ENCODE results near the gene CFAP97D2.
"Not testable (repeated sequence)": the region's sequence is repeated elsewhere in the genome, so short reads cannot be mapped to it uniquely, and the experiment has no call there.

Gene CFAP97D2

DNA sequence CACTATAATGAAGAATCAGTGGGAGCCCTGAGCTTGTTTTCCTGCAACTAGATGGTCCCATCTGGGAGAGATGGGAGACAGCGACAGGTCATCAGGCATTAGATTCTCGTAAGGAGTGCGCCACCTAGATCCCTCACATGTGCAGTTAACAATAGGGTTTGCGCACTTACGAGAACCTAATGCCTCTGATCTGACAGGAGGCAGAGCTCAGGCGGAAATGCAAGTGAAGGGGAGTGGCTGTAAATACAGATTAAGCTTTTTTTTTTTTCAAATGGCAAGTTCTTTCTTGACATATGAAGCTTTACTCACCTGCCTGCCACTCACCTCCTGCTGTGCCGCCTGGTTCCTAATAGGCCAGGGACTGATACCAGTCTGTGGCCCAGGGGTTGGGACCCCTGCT, 70.0 kb downstream of the CFAP97D2 start:
- WGBS, 2 experiments = 95 to 98% methylated on average over 7 of the region's 7 CpGs
- Histone ChIP-seq H3K36me3 (ENCODE audit: control insufficient read depth, insufficient read depth, low read length) (peaks cover 45% of the 10 kb centered on the region), H3K4me1 (ENCODE audit: control insufficient read depth, insufficient read depth, low read length) (no peaks in the 10 kb centered on the region), H3K9me3 (ENCODE audit: control insufficient read depth, low read length) (no peaks in the 10 kb centered on the region), H3K27me3 (ENCODE audit: control insufficient read depth, insufficient read depth, low read length, poor library complexity, severe bottlenecking) (no peaks in the 10 kb centered on the region), H3K27ac (ENCODE audit: insufficient read depth, low read depth, low read length, poor library complexity, severe bottlenecking) (no peak overlapping the region), H3K4me3 (ENCODE audit: insufficient read depth, low read depth, low read length) (no peak overlapping the region)

DNA sequence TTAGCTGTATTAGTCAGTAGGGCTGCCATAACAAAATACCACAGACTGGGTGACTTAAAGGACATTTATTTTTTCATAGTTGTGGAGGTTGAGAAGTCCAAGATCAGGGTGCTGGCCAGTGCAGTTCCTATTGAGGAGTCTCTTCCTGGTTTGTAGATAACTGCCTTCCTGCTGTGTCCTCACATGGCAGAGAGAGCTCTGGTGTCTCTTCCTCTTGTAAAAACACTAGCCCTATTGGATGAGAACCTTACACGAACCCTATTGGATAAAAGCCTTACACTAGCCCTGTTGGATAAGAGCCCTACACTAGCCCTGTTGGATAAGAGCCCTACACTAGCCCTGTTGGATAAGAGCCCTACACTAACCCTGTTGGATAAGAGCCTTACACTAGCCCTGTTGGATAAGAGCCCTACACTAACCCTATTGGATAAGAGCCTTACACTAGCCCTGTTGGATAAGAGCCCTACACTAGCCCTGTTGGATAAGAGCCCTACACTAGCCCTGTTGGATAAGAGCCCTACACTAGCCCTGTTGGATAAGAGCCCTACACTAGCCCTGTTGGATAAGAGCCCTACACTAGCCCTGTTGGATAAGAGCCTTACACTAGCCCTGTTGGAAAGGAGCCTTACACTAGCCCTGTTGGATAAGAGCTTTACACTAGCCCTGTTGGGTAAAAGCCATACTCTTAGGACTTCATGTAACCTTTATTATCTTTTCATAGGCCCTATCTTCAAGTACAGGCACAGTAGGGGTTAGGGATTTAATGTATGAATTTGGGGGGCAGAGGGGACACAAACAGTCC, 72.8 kb downstream of the CFAP97D2 start:
- not testable (repeated sequence) for H3K9me3 ChIP-seq (ENCODE audit: control insufficient read depth, low read length); H3K27ac ChIP-seq (ENCODE audit: insufficient read depth, low read depth, low read length, poor library complexity, severe bottlenecking); H3K27me3 ChIP-seq (ENCODE audit: control insufficient read depth, insufficient read depth, low read length, poor library complexity, severe bottlenecking); H3K4me1 ChIP-seq (ENCODE audit: control insufficient read depth, insufficient read depth, low read length); H3K4me3 ChIP-seq (ENCODE audit: insufficient read depth, low read depth, low read length)
- peaks cover 34% of the 10 kb centered on the region for H3K36me3 ChIP-seq (ENCODE audit: control insufficient read depth, insufficient read depth, low read length)
- 93 to 94% methylated on average over 1 of the region's 1 CpG for WGBS, 2 experiments

GRCh38 chr13:114256547-114256946, 77.5 kb downstream of the CFAP97D2 start:
- Histone ChIP-seq H3K4me1 (ENCODE audit: control insufficient read depth, insufficient read depth, low read length) (no peaks in the 10 kb centered on the region), H3K27ac (ENCODE audit: insufficient read depth, low read depth, low read length, poor library complexity, severe bottlenecking) (no peak overlapping the region), H3K4me3 (ENCODE audit: insufficient read depth, low read depth, low read length) (no peak overlapping the region), H3K9me3 (ENCODE audit: control insufficient read depth, low read length) (no peaks in the 10 kb centered on the region), H3K36me3 (ENCODE audit: control insufficient read depth, insufficient read depth, low read length) (peaks cover 25% of the 10 kb centered on the region), H3K27me3 (ENCODE audit: control insufficient read depth, insufficient read depth, low read length, poor library complexity, severe bottlenecking) (no peaks in the 10 kb centered on the region)
- WGBS, 2 experiments = 85% methylated on average over 1 of the region's 1 CpG

DNA sequence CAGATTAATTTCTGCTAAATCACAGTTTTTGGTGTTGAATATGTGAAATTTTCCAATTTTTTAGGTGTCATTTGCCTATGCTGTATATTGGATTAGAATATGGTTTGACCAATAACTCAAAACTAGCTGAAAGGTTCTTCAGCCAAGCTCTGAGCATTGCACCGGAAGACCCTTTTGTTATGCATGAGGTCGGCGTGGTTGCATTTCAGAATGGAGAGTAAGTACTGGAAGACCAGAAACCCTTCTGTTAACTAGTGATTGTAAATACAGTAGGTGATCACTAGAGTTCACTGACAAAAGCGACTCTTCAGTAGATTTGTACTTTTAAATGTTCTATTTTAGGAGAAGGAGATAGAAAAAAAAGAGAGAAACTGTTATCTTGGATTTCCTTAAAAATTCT, 78.0 kb downstream of the CFAP97D2 start:
- no peak overlapping the region for H3K4me3 ChIP-seq (ENCODE audit: insufficient read depth, low read depth, low read length)
- H3K27ac ChIP-seq (ENCODE audit: insufficient read depth, low read depth, low read length, poor library complexity, severe bottlenecking) = no peak overlapping the region
- 70 to 80% methylated on average over 4 of the region's 4 CpGs for WGBS, 2 experiments
- H3K4me1 ChIP-seq (ENCODE audit: control insufficient read depth, insufficient read depth, low read length) = no peaks in the 10 kb centered on the region
- H3K27me3 ChIP-seq (ENCODE audit: control insufficient read depth, insufficient read depth, low read length, poor library complexity, severe bottlenecking) = no peaks in the 10 kb centered on the region
- H3K36me3 ChIP-seq (ENCODE audit: control insufficient read depth, insufficient read depth, low read length) = peaks cover 24% of the 10 kb centered on the region
- no peaks in the 10 kb centered on the region for H3K9me3 ChIP-seq (ENCODE audit: control insufficient read depth, low read length)

DNA sequence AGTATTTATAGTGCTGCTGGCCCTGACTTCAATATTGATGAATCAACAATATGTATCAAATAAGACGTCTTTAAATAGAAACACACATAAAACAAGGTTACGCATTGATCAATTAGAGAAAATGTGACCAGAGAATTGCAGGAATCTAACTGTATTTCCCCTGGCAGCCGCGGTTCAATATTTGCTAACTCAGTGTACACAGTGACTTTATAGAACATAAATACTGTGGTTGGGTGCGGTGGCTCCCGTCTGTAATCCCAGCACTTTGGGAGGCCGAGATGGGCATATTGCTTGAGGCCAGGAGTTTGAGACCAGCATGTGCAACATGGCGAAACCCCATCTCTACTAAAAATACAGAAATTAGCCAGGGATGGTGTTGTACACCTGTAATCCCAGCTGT, 79.5 kb downstream of the CFAP97D2 start:
- WGBS, 2 experiments = 91 to 93% methylated on average over 8 of the region's 8 CpGs
- Histone ChIP-seq H3K4me1 (ENCODE audit: control insufficient read depth, insufficient read depth, low read length) (no peaks in the 10 kb centered on the region), H3K27me3 (ENCODE audit: control insufficient read depth, insufficient read depth, low read length, poor library complexity, severe bottlenecking) (no peaks in the 10 kb centered on the region), H3K27ac (ENCODE audit: insufficient read depth, low read depth, low read length, poor library complexity, severe bottlenecking) (no peak overlapping the region), H3K9me3 (ENCODE audit: control insufficient read depth, low read length) (no peaks in the 10 kb centered on the region), H3K36me3 (ENCODE audit: control insufficient read depth, insufficient read depth, low read length) (peaks cover 35% of the 10 kb centered on the region), H3K4me3 (ENCODE audit: insufficient read depth, low read depth, low read length) (no peak overlapping the region)

- H3K36me3 ChIP-seq (ENCODE audit: control insufficient read depth, insufficient read depth, low read length) = peaks cover 35% of the 10 kb centered on the region
- 95 to 96% methylated on average over 6 to 7 of the region's 7 CpGs for WGBS, 2 experiments
- no peak overlapping the region for H3K27ac ChIP-seq (ENCODE audit: insufficient read depth, low read depth, low read length, poor library complexity, severe bottlenecking)
- H3K4me1 ChIP-seq (ENCODE audit: control insufficient read depth, insufficient read depth, low read length) = no peaks in the 10 kb centered on the region
- H3K9me3 ChIP-seq (ENCODE audit: control insufficient read depth, low read length) = no peaks in the 10 kb centered on the region
- H3K27me3 ChIP-seq (ENCODE audit: control insufficient read depth, insufficient read depth, low read length, poor library complexity, severe bottlenecking) = no peaks in the 10 kb centered on the region
- no peak overlapping the region for H3K4me3 ChIP-seq (ENCODE audit: insufficient read depth, low read depth, low read length)
Observed at GRCh38 chr13:114259374-114259773, 80.3 kb downstream of the CFAP97D2 start.

- no peak overlapping the region for H3K27ac ChIP-seq (ENCODE audit: insufficient read depth, low read depth, low read length, poor library complexity, severe bottlenecking)
- WGBS, 2 experiments = 92 to 96% methylated on average over 4 of the region's 4 CpGs
- H3K36me3 ChIP-seq (ENCODE audit: control insufficient read depth, insufficient read depth, low read length) = peaks cover 35% of the 10 kb centered on the region
- H3K9me3 ChIP-seq (ENCODE audit: control insufficient read depth, low read length) = no peaks in the 10 kb centered on the region
- H3K27me3 ChIP-seq (ENCODE audit: control insufficient read depth, insufficient read depth, low read length, poor library complexity, severe bottlenecking) = no peaks in the 10 kb centered on the region
- H3K4me1 ChIP-seq (ENCODE audit: control insufficient read depth, insufficient read depth, low read length) = no peaks in the 10 kb centered on the region
- no peak overlapping the region for H3K4me3 ChIP-seq (ENCODE audit: insufficient read depth, low read depth, low read length)
Observed at GRCh38 chr13:114259974-114260373, 80.9 kb downstream of the CFAP97D2 start.

- Histone ChIP-seq H3K4me3 (ENCODE audit: insufficient read depth, low read depth, low read length) (no peak overlapping the region), H3K4me1 (ENCODE audit: control insufficient read depth, insufficient read depth, low read length) (no peaks in the 10 kb centered on the region), H3K27ac (ENCODE audit: insufficient read depth, low read depth, low read length, poor library complexity, severe bottlenecking) (no peak overlapping the region), H3K27me3 (ENCODE audit: control insufficient read depth, insufficient read depth, low read length, poor library complexity, severe bottlenecking) (no peaks in the 10 kb centered on the region), H3K36me3 (ENCODE audit: control insufficient read depth, insufficient read depth, low read length) (peaks cover 41% of the 10 kb centered on the region), H3K9me3 (ENCODE audit: control insufficient read depth, low read length) (no peaks in the 10 kb centered on the region)
- WGBS, 2 experiments = 95 to 96% methylated on average over 3 of the region's 3 CpGs
Observed at GRCh38 chr13:114260814-114261213, 81.8 kb downstream of the CFAP97D2 start.

- no peaks in the 10 kb centered on the region for H3K9me3 ChIP-seq (ENCODE audit: control insufficient read depth, low read length)
- no peak overlapping the region for H3K27ac ChIP-seq (ENCODE audit: insufficient read depth, low read depth, low read length, poor library complexity, severe bottlenecking)
- no peak overlapping the region for H3K4me3 ChIP-seq (ENCODE audit: insufficient read depth, low read depth, low read length)
- peaks cover 46% of the 10 kb centered on the region for H3K36me3 ChIP-seq (ENCODE audit: control insufficient read depth, insufficient read depth, low read length)
- H3K27me3 ChIP-seq (ENCODE audit: control insufficient read depth, insufficient read depth, low read length, poor library complexity, severe bottlenecking) = no peaks in the 10 kb centered on the region
- no peaks in the 10 kb centered on the region for H3K4me1 ChIP-seq (ENCODE audit: control insufficient read depth, insufficient read depth, low read length)
- WGBS, 2 experiments = 91 to 97% methylated on average over 3 of the region's 3 CpGs
Observed at GRCh38 chr13:114261328-114261965, 82.4 kb downstream of the CFAP97D2 start.

GRCh38 chr13:114263578-114263977, 84.5 kb downstream of the CFAP97D2 start:
- no peak overlapping the region for H3K4me3 ChIP-seq (ENCODE audit: insufficient read depth, low read depth, low read length)
- H3K27me3 ChIP-seq (ENCODE audit: control insufficient read depth, insufficient read depth, low read length, poor library complexity, severe bottlenecking) = no peaks in the 10 kb centered on the region
- no peak overlapping the region for H3K27ac ChIP-seq (ENCODE audit: insufficient read depth, low read depth, low read length, poor library complexity, severe bottlenecking)
- 96 to 98% methylated on average over 5 of the region's 5 CpGs for WGBS, 2 experiments
- peaks cover 63% of the 10 kb centered on the region for H3K36me3 ChIP-seq (ENCODE audit: control insufficient read depth, insufficient read depth, low read length)
- H3K4me1 ChIP-seq (ENCODE audit: control insufficient read depth, insufficient read depth, low read length) = no peaks in the 10 kb centered on the region
- H3K9me3 ChIP-seq (ENCODE audit: control insufficient read depth, low read length) = no peaks in the 10 kb centered on the region

Data from ectodermal cell (in vitro differentiated cells).